Measurements from ENCODE around the gene CCDC15.
A peak's percentile ranks its signal among the peaks of the same experiment; 100 is the strongest.

CCDC15 gene

DNA sequence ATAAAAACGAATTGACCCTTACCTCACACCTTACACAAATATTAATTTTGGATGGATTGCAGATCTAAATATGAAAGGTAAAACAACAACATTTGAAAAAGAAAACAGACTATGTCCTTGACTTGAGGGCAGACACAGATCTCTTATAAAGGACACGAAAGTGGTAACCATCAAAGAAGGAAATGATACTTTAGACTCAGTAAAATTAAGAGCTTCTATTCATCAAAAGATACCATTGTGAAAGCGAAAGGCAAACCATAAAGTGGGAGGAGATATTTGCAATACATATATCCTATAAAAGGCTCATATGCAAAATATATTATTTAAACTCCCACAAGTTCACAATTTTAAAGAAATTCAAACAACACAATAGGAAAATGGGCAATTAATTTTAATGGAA is 23.2 kb upstream of the CCDC15 start:
- DNase-seq (ENCODE audit: low read depth), result no peak
- no peak for TF ChIP-seq CTCF (IDR thresholded peaks at IDR 0.05; ENCODE audit: low read depth, low read length, missing control alignments)
- H3K4me3 ChIP-seq (ENCODE audit: low read depth, low read length), result no peak overlapping the region

- no peak for DNase-seq (ENCODE audit: low read depth)
- TF ChIP-seq CTCF (IDR thresholded peaks at IDR 0.05; ENCODE audit: low read depth, low read length, missing control alignments), result peak; percentile 3
- H3K4me3 ChIP-seq (ENCODE audit: low read depth, low read length), result no peak overlapping the region
Observed at GRCh38 chr11:124934862-124935547, 19.0 kb upstream of the CCDC15 start.

- no peak within 1 kb of the TSS for H3K4me3 ChIP-seq (ENCODE audit: low read depth, low read length)
- DNase-seq (ENCODE audit: low read depth), result no peak
- TF ChIP-seq CTCF (IDR thresholded peaks at IDR 0.05; ENCODE audit: low read depth, low read length, missing control alignments), result no peak
Observed at GRCh38 chr11:124935548-124936514, 18.2 kb upstream of the CCDC15 start, which contains the start of gene HEPACAM. TSS of gene HEPACAM (minus strand) at chr11:124936047. CDS start at chr11:124936006, 41 bp downstream.

DNA sequence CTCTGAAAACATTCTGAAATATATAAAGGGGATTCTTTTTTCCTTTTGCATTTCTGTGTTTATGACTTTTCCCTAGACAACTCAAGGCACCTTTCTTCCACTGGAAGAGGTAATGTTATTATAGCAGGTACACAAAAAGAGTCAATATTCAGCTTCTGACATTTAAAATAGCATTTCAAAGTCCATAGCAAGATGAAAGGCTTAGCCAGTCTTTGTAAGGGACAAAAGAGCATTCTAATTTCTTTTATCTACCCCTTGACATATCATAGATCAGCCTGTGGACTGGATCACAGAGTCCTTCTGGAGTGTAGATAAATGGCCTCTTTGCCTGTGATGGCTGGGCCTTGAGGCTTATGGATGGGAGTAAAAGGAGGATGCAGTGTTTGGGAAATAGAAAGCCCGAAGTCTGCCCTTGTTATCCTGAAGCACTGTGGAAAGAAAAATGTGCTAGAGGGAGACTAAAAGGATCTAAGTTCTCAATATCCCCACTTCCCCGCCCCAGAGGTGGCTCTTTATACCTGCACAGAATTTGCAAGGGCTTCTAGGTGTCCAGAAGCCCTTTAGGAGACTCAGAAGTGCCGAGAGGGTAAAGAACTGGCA is 16.6 kb upstream of the CCDC15 start:
- no peak for TF ChIP-seq CTCF (IDR thresholded peaks at IDR 0.05; ENCODE audit: low read depth, low read length, missing control alignments)
- no peak for DNase-seq (ENCODE audit: low read depth)
- H3K4me3 ChIP-seq (ENCODE audit: low read depth, low read length), result no peak overlapping the region

GRCh38 chr11:124938206-124938765 is 15.7 kb upstream of the CCDC15 start:
- no peak overlapping the region for H3K4me3 ChIP-seq (ENCODE audit: low read depth, low read length)
- no peak for DNase-seq (ENCODE audit: low read depth)
- TF ChIP-seq CTCF (IDR thresholded peaks at IDR 0.05; ENCODE audit: low read depth, low read length, missing control alignments), result no peak

- TF ChIP-seq CTCF (IDR thresholded peaks at IDR 0.05; ENCODE audit: low read depth, low read length, missing control alignments), result no peak
- no peak overlapping the region for H3K4me3 ChIP-seq (ENCODE audit: low read depth, low read length)
- no peak for DNase-seq (ENCODE audit: low read depth)
Observed at GRCh38 chr11:124938970-124939369, 15.0 kb upstream of the CCDC15 start.
